SU-DHL-6 (cell line): ENCODE results near the gene SIT1.

Experiments used
- H2AFZ ChIP-seq: fragments of 200-600 bp; sonication (generic); 2 replicates; pipeline ENCODE4 v1.6.1; 2014; ENCODE audit warnings: low read depth, mild to moderate bottlenecking, moderate library complexity, mixed read lengths, antibody characterized with exemption, low read length; ENCODE audit not compliant: severe bottlenecking
- H3F3A ChIP-seq: fragments of 200-600 bp; shearing (Covaris generic); 2 replicates; pipeline ENCODE4 v1.6.0; 2016; ENCODE audit warnings: antibody characterized with exemption, mild to moderate bottlenecking; ENCODE audit not compliant: insufficient read depth
- H3K27ac ChIP-seq: fragments of 200-600 bp; sonication (generic); 2 replicates; pipeline ENCODE4 v1.5.1; 2016; ENCODE audit warnings: low read depth, mild to moderate bottlenecking, low read length, moderate library complexity, mixed read lengths
- H3K27me3 ChIP-seq: fragments of 200-600 bp; sonication (generic), shearing (Covaris generic); 2 replicates; pipeline ENCODE4 v1.6.0; 2014; ENCODE audit warnings: mild to moderate bottlenecking, low read length
- H3K36me3 ChIP-seq: fragments of 200-600 bp; sonication (generic); 2 replicates; pipeline ENCODE4 v1.6.1; 2014; ENCODE audit warnings: mild to moderate bottlenecking, low read length, mixed read lengths
- H3K4me2 ChIP-seq: fragments of 300-600, 200-600 bp; shearing (Covaris generic), sonication (generic); 2 replicates; pipeline ENCODE4 v1.6.0; 2014; ENCODE audit warnings: low read length, low read depth, mild to moderate bottlenecking; ENCODE audit not compliant: poor library complexity, severe bottlenecking
- H3K4me3 ChIP-seq: fragments of 200-600 bp; sonication (generic); 2 replicates; pipeline ENCODE4 v1.5.1; 2014; ENCODE audit warnings: antibody characterized with exemption, low read length, mild to moderate bottlenecking, mixed read lengths; ENCODE audit not compliant: insufficient read depth, poor library complexity, severe bottlenecking
- H3K79me2 ChIP-seq: fragments of 200-600 bp; sonication (generic); 2 replicates; pipeline ENCODE4 v1.6.1; 2014; ENCODE audit warnings: mild to moderate bottlenecking, low read length, moderate library complexity; ENCODE audit not compliant: insufficient read depth
- H3K9ac ChIP-seq: fragments of 200-600 bp; sonication (generic); 2 replicates; pipeline ENCODE4 v1.7.0; 2014; ENCODE audit warnings: mild to moderate bottlenecking, low read length
- H3K9me2 ChIP-seq: fragments of 200-600 bp; sonication (generic); replicated peaks from 2 replicates; pipeline ENCODE4 v1.6.1; 2014; ENCODE audit warnings: low read length; ENCODE audit not compliant: insufficient read depth
- H3K9me3 ChIP-seq: fragments of 200-600 bp; sonication (generic); 2 replicates; pipeline ENCODE4 v1.6.1; 2014; ENCODE audit warnings: low read length, mixed read lengths; ENCODE audit not compliant: insufficient read depth
- H4K20me1 ChIP-seq: fragments of 200-600 bp; sonication (generic); 2 replicates; pipeline ENCODE4 v1.6.1; 2014; ENCODE audit warnings: low read depth, mild to moderate bottlenecking, antibody characterized with exemption, low read length, moderate library complexity, mixed read lengths
- EZH2phosphoT487 ChIP-seq: fragments of 200-600 bp; sonication (generic), shearing (Covaris generic); conservative IDR thresholded peaks from 2 replicates; pipeline ENCODE4 v1.6.1; 2018; ENCODE audit warnings: mild to moderate bottlenecking, antibody characterized with exemption, low read length, moderate library complexity, mixed read lengths
- TF ChIP-seq, protein P1 (sequence below): fragments of 200-600 bp; sonication (generic); IDR thresholded peaks from one replicate; pipeline ENCODE4 v1.5.1; 2017; ENCODE audit warnings: antibody characterized with exemption, mild to moderate bottlenecking, low read length, moderate library complexity; ENCODE audit not compliant: insufficient read depth, poor library complexity, severe bottlenecking

SIT1 gene

DNA sequence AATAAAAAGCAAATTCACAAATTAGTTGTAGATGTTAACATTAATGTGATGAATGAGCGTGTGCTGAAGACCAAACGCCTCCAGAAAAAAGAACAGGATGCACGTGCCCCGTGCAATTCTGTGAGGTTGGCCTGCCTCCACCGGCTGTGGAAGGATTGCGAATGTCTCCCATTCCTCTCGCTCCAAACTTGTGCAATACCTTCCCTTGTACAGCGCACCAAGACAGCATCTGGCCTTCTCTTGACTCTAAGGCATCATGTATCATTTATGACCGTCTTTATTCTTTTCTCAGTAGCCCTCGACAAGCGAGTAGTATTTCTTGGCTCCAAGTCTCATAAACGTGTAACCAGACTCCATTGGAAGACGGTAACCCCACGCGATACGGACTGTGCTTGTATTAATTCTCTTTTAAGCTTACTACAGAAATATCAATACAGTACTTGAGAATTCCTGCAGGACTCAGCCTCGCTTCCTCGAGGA, 47.2 kb downstream of the SIT1 start:
- no peaks in the 10 kb centered on the region for H4K20me1 ChIP-seq
- H2AFZ ChIP-seq: peak overlapping the region; percentile 41
- peak overlapping the region; percentile 0; the same call in 1 of the 2 replicates for H3K27ac ChIP-seq
- H3K4me3 ChIP-seq: peak overlapping the region; percentile 52
- H3K79me2 ChIP-seq: peaks cover 13% of the 10 kb centered on the region
- H3F3A ChIP-seq: peaks cover 6% of the 10 kb centered on the region; the same call in 1 of the 2 replicates
- H3K9ac ChIP-seq: peak overlapping the region; percentile 56
- H3K4me2 ChIP-seq: peak overlapping the region; percentile 60
- H3K9me3 ChIP-seq: no peaks in the 10 kb centered on the region
- no peaks in the 10 kb centered on the region for H3K9me2 ChIP-seq
- TF ChIP-seq, protein P1, sequence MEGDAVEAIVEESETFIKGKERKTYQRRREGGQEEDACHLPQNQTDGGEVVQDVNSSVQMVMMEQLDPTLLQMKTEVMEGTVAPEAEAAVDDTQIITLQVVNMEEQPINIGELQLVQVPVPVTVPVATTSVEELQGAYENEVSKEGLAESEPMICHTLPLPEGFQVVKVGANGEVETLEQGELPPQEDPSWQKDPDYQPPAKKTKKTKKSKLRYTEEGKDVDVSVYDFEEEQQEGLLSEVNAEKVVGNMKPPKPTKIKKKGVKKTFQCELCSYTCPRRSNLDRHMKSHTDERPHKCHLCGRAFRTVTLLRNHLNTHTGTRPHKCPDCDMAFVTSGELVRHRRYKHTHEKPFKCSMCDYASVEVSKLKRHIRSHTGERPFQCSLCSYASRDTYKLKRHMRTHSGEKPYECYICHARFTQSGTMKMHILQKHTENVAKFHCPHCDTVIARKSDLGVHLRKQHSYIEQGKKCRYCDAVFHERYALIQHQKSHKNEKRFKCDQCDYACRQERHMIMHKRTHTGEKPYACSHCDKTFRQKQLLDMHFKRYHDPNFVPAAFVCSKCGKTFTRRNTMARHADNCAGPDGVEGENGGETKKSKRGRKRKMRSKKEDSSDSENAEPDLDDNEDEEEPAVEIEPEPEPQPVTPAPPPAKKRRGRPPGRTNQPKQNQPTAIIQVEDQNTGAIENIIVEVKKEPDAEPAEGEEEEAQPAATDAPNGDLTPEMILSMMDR: no peak
- TF ChIP-seq EZH2phosphoT487: no peak
- no peaks in the 10 kb centered on the region for H3K27me3 ChIP-seq
- H3K36me3 ChIP-seq: no peaks in the 10 kb centered on the region

DNA sequence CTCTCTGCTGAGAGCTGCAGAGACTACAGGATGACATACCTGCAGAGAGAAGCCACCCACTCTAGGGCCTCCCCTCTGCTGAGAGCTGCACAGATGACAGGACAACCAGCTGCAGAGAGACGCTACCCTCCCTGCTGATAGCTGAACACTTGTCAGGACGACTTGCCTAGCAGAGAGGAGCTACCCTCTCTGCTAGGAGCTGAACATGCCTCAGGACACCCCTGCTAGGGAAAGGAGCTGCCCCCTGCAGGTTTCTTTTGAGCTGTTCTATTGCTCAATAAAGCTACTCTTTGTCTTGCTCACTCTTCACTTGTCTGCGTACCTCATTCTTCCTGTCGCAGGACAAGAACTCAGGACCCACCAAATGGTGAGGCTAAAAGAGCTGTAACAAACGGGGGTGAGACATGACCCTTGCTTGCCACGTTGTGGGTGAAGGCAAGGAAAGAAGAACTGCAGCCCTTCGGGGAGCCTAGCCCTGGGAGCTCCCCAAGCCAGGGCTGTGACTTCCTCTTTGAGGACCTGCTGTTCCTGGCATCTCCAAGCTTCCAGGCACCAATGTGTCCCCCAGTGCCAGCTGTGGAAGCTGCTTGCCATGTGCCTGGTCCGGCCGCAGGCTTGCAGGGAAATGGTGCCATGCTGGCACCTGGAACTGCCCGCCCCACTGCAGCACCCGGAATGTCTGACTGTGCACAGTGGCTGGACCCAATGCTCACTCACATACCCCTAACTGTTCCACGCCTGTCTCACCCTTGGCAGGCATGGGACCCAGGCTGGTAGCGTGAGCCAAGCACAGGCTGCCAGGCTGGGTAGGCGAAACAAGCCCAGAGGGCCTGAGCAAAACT, 50.7 kb downstream of the SIT1 start:
- no peak overlapping the region for H3K9ac ChIP-seq

More for the DNA sequence above, 50.7 kb downstream of the SIT1 start:
- Histone ChIP-seq H3F3A (peaks cover 6% of the 10 kb centered on the region; the same call in 1 of the 2 replicates), H2AFZ (no peak overlapping the region), H3K9me3 (no peaks in the 10 kb centered on the region), H3K4me2 (no peak overlapping the region), H3K4me3 (no peak overlapping the region), H3K36me3 (no peaks in the 10 kb centered on the region), H3K27me3 (no peaks in the 10 kb centered on the region), H3K9me2 (no peaks in the 10 kb centered on the region), H3K79me2 (no peaks in the 10 kb centered on the region), H4K20me1 (no peaks in the 10 kb centered on the region), H3K27ac (no peak overlapping the region)
- TF ChIP-seq, protein P1: no peak
- TF ChIP-seq EZH2phosphoT487: no peak
